GM23338 (cell line): ENCODE measurements around the gene IMPDH1. TPM values are rescaled to one million over a fixed set of nuclear protein-coding genes. Genes with fewer than 3 reads are reported as not detected.

Source experiments
- ATAC-seq: fragments of 200-7000 bp; cut with Tn5 transposase; 3 replicates; pipeline ENCODE4 v1.9.1; 2020
- DNase-seq: peaks from one replicate; pipeline ENCODE4 v3.0.0-alpha.2; 2015; ENCODE audit warnings: low spot score
- H2AFZ ChIP-seq: fragments of 200-600 bp; sonication (generic); 2 replicates; pipeline ENCODE4 v1.8.0; 2016; ENCODE audit warnings: antibody characterized with exemption, mild to moderate bottlenecking, moderate library complexity
- H3F3A ChIP-seq: fragments of 200-600 bp; sonication (generic); replicated peaks from 2 replicates; pipeline ENCODE4 v1.8.0; 2017; ENCODE audit warnings: antibody characterized with exemption, mixed run types, low read depth
- H3K27ac ChIP-seq: fragments of 200-600 bp; sonication (generic); 2 replicates; pipeline ENCODE4 v1.6.1; 2016; ENCODE audit warnings: low read depth
- H3K27me3 ChIP-seq: fragments of 200-600 bp; sonication (generic); 2 replicates; pipeline ENCODE4 v1.8.0; 2016; ENCODE audit warnings: mild to moderate bottlenecking, mixed run types, moderate library complexity; ENCODE audit not compliant: insufficient read depth
- H3K36me3 ChIP-seq: fragments of 200-600 bp; sonication (generic); 2 replicates; pipeline ENCODE4 v1.8.0; 2016; ENCODE audit warnings: mild to moderate bottlenecking; ENCODE audit not compliant: insufficient read depth
- H3K4me1 ChIP-seq: fragments of 200-600 bp; sonication (generic); 2 replicates; pipeline ENCODE4 v1.8.0; 2016; ENCODE audit warnings: mild to moderate bottlenecking, moderate library complexity; ENCODE audit not compliant: insufficient read depth
- H3K4me2 ChIP-seq: fragments of 200-600 bp; sonication (generic); 2 replicates; pipeline ENCODE4 v1.7.1; 2017; ENCODE audit warnings: mixed run types
- H3K4me3 ChIP-seq: fragments of 200-600 bp; sonication (generic); 2 replicates; pipeline ENCODE4 v1.6.1; 2016; ENCODE audit warnings: mixed run types
- H3K79me2 ChIP-seq: fragments of 200-600 bp; sonication (generic); replicated peaks from 2 replicates; pipeline ENCODE4 v1.8.0; 2017; ENCODE audit warnings: mild to moderate bottlenecking; ENCODE audit not compliant: insufficient read depth
- H3K9me2 ChIP-seq: fragments of 200-600 bp; sonication (generic); 2 replicates; pipeline ENCODE4 v1.8.0; 2017; ENCODE audit not compliant: insufficient read depth
- H4K20me1 ChIP-seq: fragments of 200-600 bp; sonication (generic); replicated peaks from 2 replicates; pipeline ENCODE4 v1.8.0; 2017; ENCODE audit warnings: mild to moderate bottlenecking; ENCODE audit not compliant: insufficient read depth
- H3K27ac Mint-ChIP-seq: 2 replicates; pipeline ENCODE4 v1.8.0; 2020; ENCODE audit warnings: inconsistent platforms, mild to moderate bottlenecking, moderate library complexity, mixed read lengths
- H3K27me3 Mint-ChIP-seq: 3 replicates; pipeline ENCODE4 v1.8.0; 2022; ENCODE audit warnings: low read depth, mild to moderate bottlenecking, moderate library complexity, mixed read lengths, inconsistent platforms; ENCODE audit not compliant: insufficient read depth, poor library complexity
- H3K36me3 Mint-ChIP-seq: 3 replicates; pipeline ENCODE4 v1.8.0; 2021; ENCODE audit warnings: low read depth, mild to moderate bottlenecking, inconsistent platforms, moderate library complexity, mixed read lengths
- H3K4me1 Mint-ChIP-seq: 3 replicates; pipeline ENCODE4 v1.8.0; 2020; ENCODE audit warnings: mild to moderate bottlenecking, inconsistent platforms, mixed read lengths
- H3K4me3 Mint-ChIP-seq: 3 replicates; pipeline ENCODE4 v1.8.0; 2021; ENCODE audit warnings: moderate library complexity, mild to moderate bottlenecking, inconsistent platforms, mixed read lengths
- H3K9me3 Mint-ChIP-seq: 3 replicates; pipeline ENCODE4 v1.8.0; 2020; ENCODE audit warnings: moderate library complexity, mild to moderate bottlenecking, inconsistent platforms, mixed read lengths
- CREB1 ChIP-seq: fragments of 250-450 bp; sonication (Bioruptor Pico); IDR thresholded peaks from 2 replicates; pipeline ENCODE4 v1.5.0; 2020; ENCODE audit warnings: low read depth, mild to moderate bottlenecking, moderate library complexity
- EZH2 ChIP-seq: fragments of 200-600 bp; sonication (generic); IDR thresholded peaks from one replicate; pipeline ENCODE4 v1.8.0; 2017; ENCODE audit warnings: antibody characterized with exemption, mild to moderate bottlenecking, low read depth; ENCODE audit not compliant: unreplicated experiment
- EZH2phosphoT487 ChIP-seq: fragments of 200-600 bp; sonication (generic); IDR thresholded peaks from one replicate; pipeline ENCODE4 v1.8.1; 2018; ENCODE audit warnings: antibody characterized with exemption; ENCODE audit not compliant: unreplicated experiment
- JUNB ChIP-seq: IDR thresholded peaks from one replicate; pipeline ENCODE4 v1.6.1; 2016; ENCODE audit warnings: antibody characterized with exemption; ENCODE audit not compliant: unreplicated experiment
- NANOG ChIP-seq: IDR thresholded peaks from 2 replicates; pipeline ENCODE4 v1.6.1; 2016; ENCODE audit warnings: antibody characterized with exemption, borderline replicate concordance
- POLR2AphosphoS5 ChIP-seq: IDR thresholded peaks from 2 replicates; pipeline ENCODE4 v1.6.1; 2016; ENCODE audit warnings: antibody characterized with exemption, low read depth
- STAT1 ChIP-seq: IDR thresholded peaks from one replicate; pipeline ENCODE4 v1.6.1; 2016; ENCODE audit warnings: antibody characterized with exemption; ENCODE audit not compliant: unreplicated experiment
- ZNF114 ChIP-seq: fragments of 250-450 bp; sonication (Bioruptor Pico); IDR thresholded peaks from 2 replicates; pipeline ENCODE4 v1.5.0; 2020; ENCODE audit warnings: mild to moderate bottlenecking, moderate library complexity
- ZNF331 ChIP-seq: fragments of 250-450 bp; sonication (Bioruptor Pico); IDR thresholded peaks from 2 replicates; pipeline ENCODE4 v1.5.0; 2020; ENCODE audit warnings: low read depth, mild to moderate bottlenecking, moderate library complexity
- polyA plus RNA-seq: library from polyadenylated mRNA; unstranded; fragments of >200 nt; fragmentation: Nextera tagmentation; extraction: Ambion mirVana; gene quantifications from 2 replicates; pipeline ENCODE4 v1.2.1, GENCODE V29; 2016
- total RNA-seq: library from RNA; depleted of rRNA; stranded (reverse); fragments of >200 nt; shearing (Covaris generic); gene quantifications from 2 replicates; pipeline ENCODE4 v1.2.3, GENCODE V29; 2014
- TF ChIP-seq, protein P1 (sequence below), 2 experiments: fragments of 200-600 bp in 1 of 2; sonication (generic) in 1 of 2; conservative IDR thresholded peaks; 2 replicates each; pipeline versions ENCODE4 v1.5.1 to v1.6.1; 2016 to 2017; ENCODE audit warnings: antibody characterized with exemption in 2 of 2, low read depth in 2 of 2, mild to moderate bottlenecking in 2 of 2, moderate library complexity in 1 of 2
- TF ChIP-seq, protein P2 (sequence below): fragments of 250-450 bp; sonication (Bioruptor Pico); IDR thresholded peaks from 2 replicates; pipeline ENCODE4 v1.5.0; 2020; ENCODE audit warnings: mild to moderate bottlenecking, moderate library complexity
- TF ChIP-seq, protein P3 (sequence below): IDR thresholded peaks from one replicate; pipeline ENCODE4 v1.6.1; 2018; ENCODE audit warnings: antibody characterized with exemption; ENCODE audit not compliant: unreplicated experiment
- TF ChIP-seq, protein P4 (sequence below): IDR thresholded peaks from 2 replicates; pipeline ENCODE4 v1.6.1; 2016; ENCODE audit warnings: antibody characterized with exemption

IMPDH1 gene
- total and polyA plus RNA-seq, 2 experiments from 2014 or later: 16.4 to 48.3 TPM

DNA sequence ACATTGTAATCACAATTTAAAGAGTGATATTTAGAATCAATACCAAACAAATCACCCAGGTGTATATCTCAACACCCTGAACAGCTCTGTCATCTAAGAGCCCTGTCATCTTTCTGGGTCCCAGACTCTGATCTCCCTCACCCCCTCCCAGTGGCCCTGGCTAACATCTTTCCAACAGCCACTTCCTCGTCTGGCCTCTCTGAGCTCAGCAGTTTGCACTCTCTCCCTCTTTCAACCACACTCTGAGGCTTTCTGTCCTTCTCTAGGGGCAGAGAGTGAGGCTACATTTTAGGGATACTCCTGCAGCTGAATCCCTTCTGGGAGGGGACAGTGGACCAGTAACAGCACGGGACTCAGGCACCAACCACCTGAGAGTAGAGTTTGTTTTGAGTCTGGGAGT lies 31.1 kb downstream of the IMPDH1 start:
- no peaks in the 10 kb centered on the region for H3K27me3 ChIP-seq
- Mint-ChIP-seq H3K4me3 (no peak overlapping the region), H3K27me3 (peaks cover 11% of the 10 kb centered on the region), H3K4me1 (peaks cover 22% of the 10 kb centered on the region), H3K27ac (no peak overlapping the region), H3K36me3 (no peaks in the 10 kb centered on the region; the same call in 2 of the 3 replicates), H3K9me3 (no peaks in the 10 kb centered on the region)
- no peak overlapping the region for H3K4me2 ChIP-seq
- no peak for TF ChIP-seq STAT1
- TF ChIP-seq, protein P1, sequence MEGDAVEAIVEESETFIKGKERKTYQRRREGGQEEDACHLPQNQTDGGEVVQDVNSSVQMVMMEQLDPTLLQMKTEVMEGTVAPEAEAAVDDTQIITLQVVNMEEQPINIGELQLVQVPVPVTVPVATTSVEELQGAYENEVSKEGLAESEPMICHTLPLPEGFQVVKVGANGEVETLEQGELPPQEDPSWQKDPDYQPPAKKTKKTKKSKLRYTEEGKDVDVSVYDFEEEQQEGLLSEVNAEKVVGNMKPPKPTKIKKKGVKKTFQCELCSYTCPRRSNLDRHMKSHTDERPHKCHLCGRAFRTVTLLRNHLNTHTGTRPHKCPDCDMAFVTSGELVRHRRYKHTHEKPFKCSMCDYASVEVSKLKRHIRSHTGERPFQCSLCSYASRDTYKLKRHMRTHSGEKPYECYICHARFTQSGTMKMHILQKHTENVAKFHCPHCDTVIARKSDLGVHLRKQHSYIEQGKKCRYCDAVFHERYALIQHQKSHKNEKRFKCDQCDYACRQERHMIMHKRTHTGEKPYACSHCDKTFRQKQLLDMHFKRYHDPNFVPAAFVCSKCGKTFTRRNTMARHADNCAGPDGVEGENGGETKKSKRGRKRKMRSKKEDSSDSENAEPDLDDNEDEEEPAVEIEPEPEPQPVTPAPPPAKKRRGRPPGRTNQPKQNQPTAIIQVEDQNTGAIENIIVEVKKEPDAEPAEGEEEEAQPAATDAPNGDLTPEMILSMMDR (conservative IDR thresholded peaks at IDR 0.05; ENCODE audit: low read depth in 2 of 2): no peak
- no peak for TF ChIP-seq EZH2
- TF ChIP-seq POLR2AphosphoS5: no peak
- no peak for TF ChIP-seq CREB1 (CRISPR knock-in tag)
- TF ChIP-seq, protein P2, sequence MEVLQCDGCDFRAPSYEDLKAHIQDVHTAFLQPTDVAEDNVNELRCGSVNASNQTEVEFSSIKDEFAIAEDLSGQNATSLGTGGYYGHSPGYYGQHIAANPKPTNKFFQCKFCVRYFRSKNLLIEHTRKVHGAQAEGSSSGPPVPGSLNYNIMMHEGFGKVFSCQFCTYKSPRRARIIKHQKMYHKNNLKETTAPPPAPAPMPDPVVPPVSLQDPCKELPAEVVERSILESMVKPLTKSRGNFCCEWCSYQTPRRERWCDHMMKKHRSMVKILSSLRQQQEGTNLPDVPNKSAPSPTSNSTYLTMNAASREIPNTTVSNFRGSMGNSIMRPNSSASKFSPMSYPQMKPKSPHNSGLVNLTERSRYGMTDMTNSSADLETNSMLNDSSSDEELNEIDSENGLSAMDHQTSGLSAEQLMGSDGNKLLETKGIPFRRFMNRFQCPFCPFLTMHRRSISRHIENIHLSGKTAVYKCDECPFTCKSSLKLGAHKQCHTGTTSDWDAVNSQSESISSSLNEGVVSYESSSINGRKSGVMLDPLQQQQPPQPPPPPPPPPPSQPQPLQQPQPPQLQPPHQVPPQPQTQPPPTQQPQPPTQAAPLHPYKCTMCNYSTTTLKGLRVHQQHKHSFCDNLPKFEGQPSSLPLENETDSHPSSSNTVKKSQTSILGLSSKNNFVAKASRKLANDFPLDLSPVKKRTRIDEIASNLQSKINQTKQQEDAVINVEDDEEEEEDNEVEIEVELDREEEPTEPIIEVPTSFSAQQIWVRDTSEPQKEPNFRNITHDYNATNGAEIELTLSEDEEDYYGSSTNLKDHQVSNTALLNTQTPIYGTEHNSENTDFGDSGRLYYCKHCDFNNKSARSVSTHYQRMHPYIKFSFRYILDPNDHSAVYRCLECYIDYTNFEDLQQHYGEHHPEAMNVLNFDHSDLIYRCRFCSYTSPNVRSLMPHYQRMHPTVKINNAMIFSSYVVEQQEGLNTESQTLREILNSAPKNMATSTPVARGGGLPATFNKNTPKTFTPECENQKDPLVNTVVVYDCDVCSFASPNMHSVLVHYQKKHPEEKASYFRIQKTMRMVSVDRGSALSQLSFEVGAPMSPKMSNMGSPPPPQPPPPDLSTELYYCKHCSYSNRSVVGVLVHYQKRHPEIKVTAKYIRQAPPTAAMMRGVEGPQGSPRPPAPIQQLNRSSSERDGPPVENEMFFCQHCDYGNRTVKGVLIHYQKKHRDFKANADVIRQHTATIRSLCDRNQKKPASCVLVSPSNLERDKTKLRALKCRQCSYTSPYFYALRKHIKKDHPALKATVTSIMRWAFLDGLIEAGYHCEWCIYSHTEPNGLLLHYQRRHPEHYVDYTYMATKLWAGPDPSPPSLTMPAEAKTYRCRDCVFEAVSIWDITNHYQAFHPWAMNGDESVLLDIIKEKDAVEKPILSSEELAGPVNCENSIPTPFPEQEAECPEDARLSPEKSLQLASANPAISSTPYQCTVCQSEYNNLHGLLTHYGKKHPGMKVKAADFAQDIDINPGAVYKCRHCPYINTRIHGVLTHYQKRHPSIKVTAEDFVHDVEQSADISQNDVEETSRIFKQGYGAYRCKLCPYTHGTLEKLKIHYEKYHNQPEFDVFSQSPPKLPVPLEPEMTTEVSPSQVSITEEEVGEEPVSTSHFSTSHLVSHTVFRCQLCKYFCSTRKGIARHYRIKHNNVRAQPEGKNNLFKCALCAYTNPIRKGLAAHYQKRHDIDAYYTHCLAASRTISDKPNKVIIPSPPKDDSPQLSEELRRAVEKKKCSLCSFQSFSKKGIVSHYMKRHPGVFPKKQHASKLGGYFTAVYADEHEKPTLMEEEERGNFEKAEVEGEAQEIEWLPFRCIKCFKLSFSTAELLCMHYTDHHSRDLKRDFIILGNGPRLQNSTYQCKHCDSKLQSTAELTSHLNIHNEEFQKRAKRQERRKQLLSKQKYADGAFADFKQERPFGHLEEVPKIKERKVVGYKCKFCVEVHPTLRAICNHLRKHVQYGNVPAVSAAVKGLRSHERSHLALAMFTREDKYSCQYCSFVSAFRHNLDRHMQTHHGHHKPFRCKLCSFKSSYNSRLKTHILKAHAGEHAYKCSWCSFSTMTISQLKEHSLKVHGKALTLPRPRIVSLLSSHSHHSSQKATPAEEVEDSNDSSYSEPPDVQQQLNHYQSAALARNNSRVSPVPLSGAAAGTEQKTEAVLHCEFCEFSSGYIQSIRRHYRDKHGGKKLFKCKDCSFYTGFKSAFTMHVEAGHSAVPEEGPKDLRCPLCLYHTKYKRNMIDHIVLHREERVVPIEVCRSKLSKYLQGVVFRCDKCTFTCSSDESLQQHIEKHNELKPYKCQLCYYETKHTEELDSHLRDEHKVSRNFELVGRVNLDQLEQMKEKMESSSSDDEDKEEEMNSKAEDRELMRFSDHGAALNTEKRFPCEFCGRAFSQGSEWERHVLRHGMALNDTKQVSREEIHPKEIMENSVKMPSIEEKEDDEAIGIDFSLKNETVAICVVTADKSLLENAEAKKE (CRISPR knock-in tag): no peak
- TF ChIP-seq ZNF114 (CRISPR knock-in tag): no peak
- TF ChIP-seq, protein P3, sequence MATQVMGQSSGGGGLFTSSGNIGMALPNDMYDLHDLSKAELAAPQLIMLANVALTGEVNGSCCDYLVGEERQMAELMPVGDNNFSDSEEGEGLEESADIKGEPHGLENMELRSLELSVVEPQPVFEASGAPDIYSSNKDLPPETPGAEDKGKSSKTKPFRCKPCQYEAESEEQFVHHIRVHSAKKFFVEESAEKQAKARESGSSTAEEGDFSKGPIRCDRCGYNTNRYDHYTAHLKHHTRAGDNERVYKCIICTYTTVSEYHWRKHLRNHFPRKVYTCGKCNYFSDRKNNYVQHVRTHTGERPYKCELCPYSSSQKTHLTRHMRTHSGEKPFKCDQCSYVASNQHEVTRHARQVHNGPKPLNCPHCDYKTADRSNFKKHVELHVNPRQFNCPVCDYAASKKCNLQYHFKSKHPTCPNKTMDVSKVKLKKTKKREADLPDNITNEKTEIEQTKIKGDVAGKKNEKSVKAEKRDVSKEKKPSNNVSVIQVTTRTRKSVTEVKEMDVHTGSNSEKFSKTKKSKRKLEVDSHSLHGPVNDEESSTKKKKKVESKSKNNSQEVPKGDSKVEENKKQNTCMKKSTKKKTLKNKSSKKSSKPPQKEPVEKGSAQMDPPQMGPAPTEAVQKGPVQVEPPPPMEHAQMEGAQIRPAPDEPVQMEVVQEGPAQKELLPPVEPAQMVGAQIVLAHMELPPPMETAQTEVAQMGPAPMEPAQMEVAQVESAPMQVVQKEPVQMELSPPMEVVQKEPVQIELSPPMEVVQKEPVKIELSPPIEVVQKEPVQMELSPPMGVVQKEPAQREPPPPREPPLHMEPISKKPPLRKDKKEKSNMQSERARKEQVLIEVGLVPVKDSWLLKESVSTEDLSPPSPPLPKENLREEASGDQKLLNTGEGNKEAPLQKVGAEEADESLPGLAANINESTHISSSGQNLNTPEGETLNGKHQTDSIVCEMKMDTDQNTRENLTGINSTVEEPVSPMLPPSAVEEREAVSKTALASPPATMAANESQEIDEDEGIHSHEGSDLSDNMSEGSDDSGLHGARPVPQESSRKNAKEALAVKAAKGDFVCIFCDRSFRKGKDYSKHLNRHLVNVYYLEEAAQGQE: no peak
- TF ChIP-seq ZNF331 (CRISPR knock-in tag): no peak
- TF ChIP-seq EZH2phosphoT487: no peak
- no peak for TF ChIP-seq NANOG
- TF ChIP-seq, protein P4, sequence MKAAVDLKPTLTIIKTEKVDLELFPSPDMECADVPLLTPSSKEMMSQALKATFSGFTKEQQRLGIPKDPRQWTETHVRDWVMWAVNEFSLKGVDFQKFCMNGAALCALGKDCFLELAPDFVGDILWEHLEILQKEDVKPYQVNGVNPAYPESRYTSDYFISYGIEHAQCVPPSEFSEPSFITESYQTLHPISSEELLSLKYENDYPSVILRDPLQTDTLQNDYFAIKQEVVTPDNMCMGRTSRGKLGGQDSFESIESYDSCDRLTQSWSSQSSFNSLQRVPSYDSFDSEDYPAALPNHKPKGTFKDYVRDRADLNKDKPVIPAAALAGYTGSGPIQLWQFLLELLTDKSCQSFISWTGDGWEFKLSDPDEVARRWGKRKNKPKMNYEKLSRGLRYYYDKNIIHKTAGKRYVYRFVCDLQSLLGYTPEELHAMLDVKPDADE: no peak
- no peak for TF ChIP-seq JUNB
- H3K4me1 ChIP-seq: peaks cover 22% of the 10 kb centered on the region
- ATAC-seq: no peak
- no peaks in the 10 kb centered on the region for H3F3A ChIP-seq
- H3K9me2 ChIP-seq: no peaks in the 10 kb centered on the region
- H2AFZ ChIP-seq: no peak overlapping the region
- no peaks in the 10 kb centered on the region for H3K36me3 ChIP-seq
- H3K4me3 ChIP-seq: no peak overlapping the region
- H3K79me2 ChIP-seq: no peaks in the 10 kb centered on the region
- DNase-seq: no peak
- H4K20me1 ChIP-seq: no peaks in the 10 kb centered on the region
- H3K27ac ChIP-seq: no peak overlapping the region
